Thyroid gland (tissue), 4 donors: ENCODE results near the gene GHRHR. TPM values are rescaled to one million over a fixed set of nuclear protein-coding genes. Genes with fewer than 3 reads are reported as not detected.

Source experiments
- DNase-seq, 2 donors: peaks; one replicate each; pipeline ENCODE4 v3.0.0-alpha.2; 2019
- H3K27ac ChIP-seq, 3 donors: fragments of 200-600 bp; sonication (generic); 1 replicate in 2 of 3; 2 replicates in 1 of 3; pipeline ENCODE4 v1.5.1; 2016 to 2019; ENCODE audit warnings: mild to moderate bottlenecking in 1 of 3, moderate library complexity in 1 of 3
- H3K27me3 ChIP-seq: fragments of 200-600 bp; sonication (generic); one replicate; pipeline ENCODE4 v1.5.1; 2019
- H3K36me3 ChIP-seq, 2 donors: fragments of 200-600 bp; sonication (generic); one replicate each; pipeline ENCODE4 v1.5.1; 2016 to 2019
- H3K4me1 ChIP-seq, 2 donors: fragments of 200-600 bp; sonication (generic); one replicate each; pipeline ENCODE4 v1.5.1; 2017 to 2019
- H3K4me3 ChIP-seq, 3 donors: fragments of 200-600 bp; sonication (generic); replicated peaks in 1 of 3; 1 replicate in 2 of 3; 2 replicates in 1 of 3; pipeline ENCODE4 v1.5.1; 2016; ENCODE audit warnings: mild to moderate bottlenecking in 1 of 3
- H3K9me3 ChIP-seq: fragments of 200-600 bp; sonication (generic); one replicate; pipeline ENCODE4 v1.5.1; 2017
- POLR2A ChIP-seq, 2 donors: fragments of 450-650 bp; IDR thresholded peaks; one replicate each; pipeline ENCODE4 v1.6.1; 2017; ENCODE audit warnings: antibody characterized with exemption in 2 of 2, mild to moderate bottlenecking in 2 of 2, moderate library complexity in 1 of 2
- WGBS, 2 donors: methylation state at CpG; one replicate each; pipeline ENCODE4 v1.1.5; 2017; 5-methylcytosine and 5-hydroxymethylcytosine counted together
- intact Hi-C: fragments of 100-400 bp; cut with DNase I; formaldehyde crosslinking; loops from one replicate; pipeline ENCODE4 v1.15.1; 2023
- total RNA-seq, 4 donors: library from RNA; depleted of rRNA; stranded (reverse); fragments of >200 nt; gene quantifications; one replicate each; pipeline ENCODE4 v1.2.3, GENCODE V29; 2016
- TF ChIP-seq, protein P1 (sequence below), 6 experiments: fragments of 200-600 bp in 3 of 6; fragments of 450-650 bp in 3 of 6; sonication (generic) in 3 of 6; IDR thresholded peaks; one replicate each; pipeline ENCODE4 v1.5.1; 2016 to 2019; ENCODE audit warnings: antibody characterized with exemption in 6 of 6, mild to moderate bottlenecking in 2 of 6, inconsistent platforms in 1 of 6, moderate library complexity in 1 of 6

Gene GHRHR
- total RNA-seq, 4 donors from 2014 or later: 0.54 TPM; not detected in 3

DNA sequence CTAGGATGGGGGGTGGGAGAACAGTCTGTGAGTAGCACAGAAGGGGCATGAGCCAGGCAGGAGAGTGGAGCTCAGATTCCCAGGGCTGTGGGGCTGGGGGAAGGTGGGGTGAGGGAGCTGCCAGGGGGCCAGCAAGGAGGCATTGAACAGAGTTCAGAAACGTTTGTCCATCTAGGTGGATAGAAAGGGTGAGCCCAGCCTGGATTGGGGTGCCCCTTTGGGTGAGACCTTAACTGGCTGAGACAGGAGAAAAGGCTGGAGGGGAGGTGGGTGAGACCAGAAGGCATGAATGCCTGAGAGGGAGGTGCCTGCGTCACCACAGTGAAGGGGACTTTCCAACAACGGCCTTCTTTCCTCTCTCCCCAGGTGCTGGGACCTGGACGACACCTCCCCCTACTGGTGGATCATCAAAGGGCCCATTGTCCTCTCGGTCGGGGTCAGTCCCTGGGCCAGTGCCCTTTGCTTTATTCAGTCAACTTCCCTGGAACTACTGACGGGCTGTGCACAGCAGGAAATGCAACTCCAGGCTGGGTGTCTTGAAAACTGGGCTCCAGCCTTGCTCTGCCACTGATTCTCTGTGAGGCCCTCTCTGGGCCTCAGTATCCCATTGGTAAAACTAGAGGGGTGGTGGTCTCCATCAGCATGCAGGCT is 11.0 kb downstream of the GHRHR start:
- no peaks in the 10 kb centered on the region for H3K27me3 ChIP-seq
- H3K36me3 ChIP-seq: no peaks in the 10 kb centered on the region
- intact Hi-C loops: loop anchor here (5.0 kb wide), 1 partner anchor 172 kb away; no protein-coding TSS in a partner anchor
- DNase-seq: peak; percentile 57 to 59
- H3K9me3 ChIP-seq: no peaks in the 10 kb centered on the region
- no peak for TF ChIP-seq POLR2A (IDR thresholded peaks at IDR 0.05)
- TF ChIP-seq, protein P1, sequence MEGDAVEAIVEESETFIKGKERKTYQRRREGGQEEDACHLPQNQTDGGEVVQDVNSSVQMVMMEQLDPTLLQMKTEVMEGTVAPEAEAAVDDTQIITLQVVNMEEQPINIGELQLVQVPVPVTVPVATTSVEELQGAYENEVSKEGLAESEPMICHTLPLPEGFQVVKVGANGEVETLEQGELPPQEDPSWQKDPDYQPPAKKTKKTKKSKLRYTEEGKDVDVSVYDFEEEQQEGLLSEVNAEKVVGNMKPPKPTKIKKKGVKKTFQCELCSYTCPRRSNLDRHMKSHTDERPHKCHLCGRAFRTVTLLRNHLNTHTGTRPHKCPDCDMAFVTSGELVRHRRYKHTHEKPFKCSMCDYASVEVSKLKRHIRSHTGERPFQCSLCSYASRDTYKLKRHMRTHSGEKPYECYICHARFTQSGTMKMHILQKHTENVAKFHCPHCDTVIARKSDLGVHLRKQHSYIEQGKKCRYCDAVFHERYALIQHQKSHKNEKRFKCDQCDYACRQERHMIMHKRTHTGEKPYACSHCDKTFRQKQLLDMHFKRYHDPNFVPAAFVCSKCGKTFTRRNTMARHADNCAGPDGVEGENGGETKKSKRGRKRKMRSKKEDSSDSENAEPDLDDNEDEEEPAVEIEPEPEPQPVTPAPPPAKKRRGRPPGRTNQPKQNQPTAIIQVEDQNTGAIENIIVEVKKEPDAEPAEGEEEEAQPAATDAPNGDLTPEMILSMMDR (IDR thresholded peaks at IDR 0.05): peak; percentile 21 to 69 (median 51)
- WGBS, 2 donors: 19 to 21% methylated on average over 6 to 7 of the region's 7 CpGs
- H3K4me1 ChIP-seq: no peaks in the 10 kb centered on the region
- H3K4me3 ChIP-seq: no peak overlapping the region
- H3K27ac ChIP-seq: no peak overlapping the region

- TF ChIP-seq, protein P1 (IDR thresholded peaks at IDR 0.05): no peak
- no peak for TF ChIP-seq POLR2A (IDR thresholded peaks at IDR 0.05)
- intact Hi-C loops: loop anchor here (5.0 kb wide), 1 partner anchor 173 kb away; no protein-coding TSS in a partner anchor
- Histone ChIP-seq H3K27me3 (no peaks in the 10 kb centered on the region), H3K4me1 (no peaks in the 10 kb centered on the region), H3K9me3 (no peaks in the 10 kb centered on the region), H3K36me3 (no peaks in the 10 kb centered on the region), H3K4me3 (no peak overlapping the region), H3K27ac (no peak overlapping the region)
- DNase-seq: no peak
- 80 to 90% methylated on average over 5 of the region's 5 CpGs for WGBS, 2 donors
Observed at GRCh38 chr7:30975256-30975899, 11.6 kb downstream of the GHRHR start.

DNA sequence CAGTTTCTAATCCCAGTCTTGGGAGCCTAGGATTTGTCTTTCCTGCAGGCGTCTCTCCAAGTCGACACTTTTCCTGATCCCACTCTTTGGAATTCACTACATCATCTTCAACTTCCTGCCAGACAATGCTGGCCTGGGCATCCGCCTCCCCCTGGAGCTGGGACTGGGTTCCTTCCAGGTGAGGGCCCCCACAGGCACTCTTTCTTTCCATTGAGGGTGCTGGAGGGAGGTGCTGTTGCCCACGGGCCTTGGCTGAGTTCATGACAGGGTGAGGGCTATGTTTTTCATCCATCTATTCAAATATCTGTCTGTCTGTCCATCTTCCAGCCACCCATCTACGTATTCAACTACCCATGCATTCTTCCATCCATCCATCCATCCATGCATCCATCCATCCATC is 12.6 kb downstream of the GHRHR start:
- 81 to 86% methylated on average over 5 of the region's 5 CpGs for WGBS, 2 donors
- H3K4me3 ChIP-seq: no peak overlapping the region
- H3K36me3 ChIP-seq: no peaks in the 10 kb centered on the region
- H3K27me3 ChIP-seq: no peaks in the 10 kb centered on the region
- H3K4me1 ChIP-seq: no peaks in the 10 kb centered on the region
- no peak for DNase-seq
- intact Hi-C loops: loop anchor here (5.0 kb wide), 1 partner anchor 174 kb away; no protein-coding TSS in a partner anchor
- TF ChIP-seq, protein P1 (IDR thresholded peaks at IDR 0.05): no peak
- TF ChIP-seq POLR2A (IDR thresholded peaks at IDR 0.05): no peak
- no peaks in the 10 kb centered on the region for H3K9me3 ChIP-seq
- no peak overlapping the region for H3K27ac ChIP-seq

DNA sequence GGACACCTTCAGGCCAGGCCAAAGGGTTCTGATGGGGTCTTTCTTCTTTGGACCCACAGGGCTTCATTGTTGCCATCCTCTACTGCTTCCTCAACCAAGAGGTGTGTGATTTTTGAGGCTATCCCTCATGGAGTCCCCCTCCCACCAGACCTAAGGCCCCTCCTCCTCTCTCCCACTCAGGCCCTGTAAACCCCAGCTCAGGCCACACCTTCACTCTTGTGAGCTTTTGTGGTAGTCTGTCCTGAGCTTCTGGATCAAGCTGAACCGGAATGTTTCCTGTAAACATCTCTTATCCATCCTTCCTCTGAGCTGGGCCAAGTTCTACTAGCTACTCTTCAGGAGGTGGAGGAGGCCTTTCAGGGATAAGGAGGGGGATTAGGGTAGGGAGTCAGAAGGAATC is 13.5 kb downstream of the GHRHR start:
- no peaks in the 10 kb centered on the region for H3K9me3 ChIP-seq
- no peak for TF ChIP-seq POLR2A (IDR thresholded peaks at IDR 0.05)
- TF ChIP-seq, protein P1 (IDR thresholded peaks at IDR 0.05): no peak
- H3K4me1 ChIP-seq: no peaks in the 10 kb centered on the region
- H3K27me3 ChIP-seq: no peaks in the 10 kb centered on the region
- WGBS, 2 donors: 0 to 68% methylated on average over 1 of the region's 1 CpG
- DNase-seq: no peak
- intact Hi-C loops: loop anchor here (5.0 kb wide), 1 partner anchor 175 kb away; no protein-coding TSS in a partner anchor
- no peaks in the 10 kb centered on the region for H3K36me3 ChIP-seq
- no peak overlapping the region for H3K27ac ChIP-seq
- no peak overlapping the region for H3K4me3 ChIP-seq
